HEK293 (cell line): Measurements from ENCODE around the gene ADD1.

ENCODE experiments used
- CTCF ChIA-PET: fragments of 350-600 bp; formaldehyde crosslinking; extraction: SDS; loops from one replicate; lab custom pipeline; 2021; ENCODE audit warnings: antibody characterized with exemption; lab: Yijun Ruan, JAX
- POLR2A ChIA-PET: fragments of 300-600 bp; formaldehyde crosslinking; extraction: SDS; loops from one replicate; lab custom pipeline; 2020; ENCODE audit warnings: antibody characterized with exemption, inconsistent platforms; lab: Yijun Ruan, JAX
- H3K27ac ChIP-seq: fragments of 200-500 bp; sonication (Bioruptor generic); 2 replicates; pipeline ENCODE4 v1.5.1; 2014; ENCODE audit warnings: low read depth, low read length, control low read depth, inconsistent platforms; ENCODE audit errors: extremely low read depth
- H3K36me3 ChIP-seq, 2 experiments: fragments of 200-500 bp in 1 of 2; sonication (Bioruptor generic) in 1 of 2; 1 replicate in 1 of 2; 2 replicates in 1 of 2; pipeline ENCODE4 v1.5.1; 2014 to 2017; ENCODE audit warnings: inconsistent platforms in 2 of 2, low read length in 2 of 2; ENCODE audit not compliant: control insufficient read depth in 2 of 2, insufficient read depth in 1 of 2
- H3K4me1 ChIP-seq: fragments of 200-500 bp; sonication (Bioruptor generic); 2 replicates; pipeline ENCODE4 v1.5.1; 2014; ENCODE audit warnings: mild to moderate bottlenecking, low read length, inconsistent platforms; ENCODE audit not compliant: control insufficient read depth, insufficient read depth
- H3K4me3 ChIP-seq: 2 replicates; pipeline ENCODE4 v1.5.1; 2011; ENCODE audit warnings: low read depth, mild to moderate bottlenecking, control low read depth, low read length, moderate library complexity
- H3K9me3 ChIP-seq: fragments of 200-500 bp; sonication (Bioruptor generic); 2 replicates; pipeline ENCODE4 v1.5.1; 2014; ENCODE audit warnings: low read depth, low read length, inconsistent platforms; ENCODE audit not compliant: control insufficient read depth, insufficient read depth
- BCL11A ChIP-seq: fragments of 450-650 bp; formaldehyde crosslinking; IDR thresholded peaks from 2 replicates; pipeline ENCODE4 v1.5.1; 2016; ENCODE audit warnings: low read depth, missing biosample characterization, missing genetic modification characterization
- PRDM4 ChIP-seq: fragments of 450-650 bp; formaldehyde crosslinking; IDR thresholded peaks from 2 replicates; pipeline ENCODE4 v1.5.1; 2017; ENCODE audit warnings: missing biosample characterization, missing genetic modification characterization
- SP7 ChIP-seq: fragments of 450-650 bp; formaldehyde crosslinking; IDR thresholded peaks from 2 replicates; pipeline ENCODE4 v1.5.1; 2016; ENCODE audit warnings: missing biosample characterization, missing genetic modification characterization
- ZBTB48 ChIP-seq: fragments of 450-650 bp; formaldehyde crosslinking; IDR thresholded peaks from 2 replicates; pipeline ENCODE4 v1.5.1; 2016; ENCODE audit warnings: missing biosample characterization, missing genetic modification characterization
- ZBTB49 ChIP-seq: fragments of 450-650 bp; formaldehyde crosslinking; IDR thresholded peaks from 2 replicates; pipeline ENCODE4 v1.5.1; 2016; ENCODE audit warnings: missing biosample characterization, missing genetic modification characterization, low read depth
- ZFP41 ChIP-seq: fragments of 450-650 bp; formaldehyde crosslinking; IDR thresholded peaks from 2 replicates; pipeline ENCODE4 v1.5.1; 2016; ENCODE audit warnings: missing biosample characterization, missing genetic modification characterization, borderline replicate concordance
- ZNF121 ChIP-seq: fragments of 450-650 bp; formaldehyde crosslinking; IDR thresholded peaks from 2 replicates; pipeline ENCODE4 v1.5.1; 2016; ENCODE audit warnings: missing biosample characterization, missing genetic modification characterization
- ZNF341 ChIP-seq: fragments of 450-650 bp; formaldehyde crosslinking; IDR thresholded peaks from 2 replicates; pipeline ENCODE4; 2016; ENCODE audit warnings: low read depth, missing biosample characterization, missing genetic modification characterization
- ZNF362 ChIP-seq: fragments of 450-650 bp; formaldehyde crosslinking; IDR thresholded peaks from 2 replicates; pipeline ENCODE4 v1.5.1; 2016; ENCODE audit warnings: missing biosample characterization, missing genetic modification characterization
- ZNF398 ChIP-seq: fragments of 450-650 bp; formaldehyde crosslinking; IDR thresholded peaks from 2 replicates; pipeline ENCODE4 v1.5.1; 2017; ENCODE audit warnings: missing biosample characterization, missing genetic modification characterization
- ZNF404 ChIP-seq: fragments of 450-650 bp; formaldehyde crosslinking; IDR thresholded peaks from 2 replicates; pipeline ENCODE4 v1.5.1; 2017; ENCODE audit warnings: missing biosample characterization, missing genetic modification characterization
- ZNF514 ChIP-seq: fragments of 450-650 bp; formaldehyde crosslinking; IDR thresholded peaks from 2 replicates; pipeline ENCODE4 v1.5.1; 2016; ENCODE audit warnings: missing biosample characterization, missing genetic modification characterization
- ZNF530 ChIP-seq: fragments of 450-650 bp; formaldehyde crosslinking; IDR thresholded peaks from 2 replicates; pipeline ENCODE4 v1.5.1; 2016; ENCODE audit warnings: low read depth, missing biosample characterization, missing genetic modification characterization
- ZNF560 ChIP-seq: fragments of 450-650 bp; formaldehyde crosslinking; IDR thresholded peaks from 2 replicates; pipeline ENCODE4 v1.5.1; 2017; ENCODE audit warnings: missing biosample characterization, missing genetic modification characterization, borderline replicate concordance
- ZNF585B ChIP-seq: fragments of 450-650 bp; formaldehyde crosslinking; IDR thresholded peaks from 2 replicates; pipeline ENCODE4 v1.5.1; 2016; ENCODE audit warnings: missing biosample characterization, missing genetic modification characterization
- ZNF639 ChIP-seq: fragments of 450-650 bp; formaldehyde crosslinking; IDR thresholded peaks from 2 replicates; pipeline ENCODE4 v1.5.1; 2016; ENCODE audit warnings: missing biosample characterization, missing genetic modification characterization
- ZNF660 ChIP-seq: fragments of 450-650 bp; IDR thresholded peaks from 2 replicates; pipeline ENCODE4 v1.5.1; 2018; ENCODE audit warnings: missing biosample characterization, mild to moderate bottlenecking, missing genetic modification characterization
- ZNF776 ChIP-seq: fragments of 450-650 bp; formaldehyde crosslinking; IDR thresholded peaks from 2 replicates; pipeline ENCODE4 v1.5.0; 2017; ENCODE audit warnings: missing biosample characterization, missing genetic modification characterization, borderline replicate concordance
- ZNF791 ChIP-seq: fragments of 450-650 bp; formaldehyde crosslinking; IDR thresholded peaks from 2 replicates; pipeline ENCODE4 v1.5.1; 2016; ENCODE audit warnings: missing biosample characterization, missing genetic modification characterization
- ZNF837 ChIP-seq: fragments of 450-650 bp; formaldehyde crosslinking; IDR thresholded peaks from 2 replicates; pipeline ENCODE4 v1.5.1; 2016; ENCODE audit warnings: missing biosample characterization, missing genetic modification characterization

Gene ADD1

GRCh38 chr4:2911868-2912267, 68.2 kb downstream of the ADD1 start:
- ChIA-PET CTCF (no interaction called here), POLR2A (no interaction called here)
- Histone ChIP-seq H3K36me3 (peaks cover 0 to 86% of the 10 kb centered on the region in 2 experiments; a peak in 2 of 3 replicates), H3K9me3 (no peaks in the 10 kb centered on the region), H3K27ac (no peak overlapping the region), H3K4me3 (no peak overlapping the region), H3K4me1 (no peaks in the 10 kb centered on the region)
- no peak for TF ChIP-seq ZNF362
- TF ChIP-seq BCL11A = no peak
- no peak for TF ChIP-seq ZNF639 (tag by site-specific recombination)
- TF ChIP-seq ZNF121 (tag by site-specific recombination) = no peak
- no peak for TF ChIP-seq ZNF398 (tag by site-specific recombination)
- no peak for TF ChIP-seq ZBTB49 (tag by site-specific recombination)
- TF ChIP-seq ZNF660 = no peak
- TF ChIP-seq ZNF514 (tag by site-specific recombination) = no peak
- no peak for TF ChIP-seq ZNF530 (tag by site-specific recombination)
- TF ChIP-seq ZNF837 (tag by site-specific recombination) = no peak
- no peak for TF ChIP-seq ZNF791 (tag by site-specific recombination)
- TF ChIP-seq SP7 (tag by site-specific recombination) = no peak
- TF ChIP-seq ZBTB48 (tag by site-specific recombination) = no peak
- no peak for TF ChIP-seq ZNF560 (tag by site-specific recombination)
- no peak for TF ChIP-seq ZNF341 (tag by site-specific recombination)
- TF ChIP-seq ZFP41 = no peak
- TF ChIP-seq PRDM4 (tag by site-specific recombination) = no peak
- no peak for TF ChIP-seq ZNF404 (tag by site-specific recombination)
- no peak for TF ChIP-seq ZNF776 (tag by site-specific recombination)
- TF ChIP-seq ZNF585B (tag by site-specific recombination) = no peak
